HG03097 (cell line): ENCODE results near the gene DEFB131A.
"Not testable (repeated sequence)": the region's sequence is repeated elsewhere in the genome, so short reads cannot be mapped to it uniquely, and the experiment has no call there.

ENCODE experiments used
- ATAC-seq: cut with Tn5 transposase; IDR thresholded peaks from one replicate; pipeline ENCODE4 v1.9.1; 2021; ENCODE audit not compliant: unreplicated experiment, low FRiP score

Gene DEFB131A

GRCh38 chr4:9444114-9444513, at the start of gene DEFB131A:
Gene DEFB131A (plus strand): TSS chr4:9444414. CDS start chr4:9444534, 120 bp downstream.
- ATAC-seq = not testable (repeated sequence)

GRCh38 chr4:9405774-9406173, 38.4 kb upstream of the DEFB131A start:
- ATAC-seq = not testable (repeated sequence)

GRCh38 chr4:9406491-9406890, 37.7 kb upstream of the DEFB131A start:
- not testable (repeated sequence) for ATAC-seq

GRCh38 chr4:9409793-9410192, 34.4 kb upstream of the DEFB131A start:
- ATAC-seq = no peak

- not testable (repeated sequence) for ATAC-seq
Measured at GRCh38 chr4:9421884-9422455, 22.2 kb upstream of the DEFB131A start.

- not testable (repeated sequence) for ATAC-seq
Measured at GRCh38 chr4:9425916-9426315, 18.3 kb upstream of the DEFB131A start.

GRCh38 chr4:9430061-9430460, 14.2 kb upstream of the DEFB131A start:
- not testable (repeated sequence) for ATAC-seq

GRCh38 chr4:9433320-9433719, 10.9 kb upstream of the DEFB131A start:
- not testable (repeated sequence) for ATAC-seq

GRCh38 chr4:9436728-9437127, 7.5 kb upstream of the DEFB131A start:
- ATAC-seq = not testable (repeated sequence)

GRCh38 chr4:9442355-9442754, 1.9 kb upstream of the DEFB131A start:
- ATAC-seq = not testable (repeated sequence)

- not testable (repeated sequence) for ATAC-seq
Measured at GRCh38 chr4:9444681-9445080, 467 bp downstream of the DEFB131A start.

- not testable (repeated sequence) for ATAC-seq
Measured at GRCh38 chr4:9452251-9452650, 8.0 kb downstream of the DEFB131A start.

- ATAC-seq = not testable (repeated sequence)
Measured at GRCh38 chr4:9454284-9454683, 10.1 kb downstream of the DEFB131A start.

- not testable (repeated sequence) for ATAC-seq
Measured at GRCh38 chr4:9455046-9455445, 10.8 kb downstream of the DEFB131A start.

- ATAC-seq = not testable (repeated sequence)
Measured at GRCh38 chr4:9479466-9479865, 35.3 kb downstream of the DEFB131A start.

- not testable (repeated sequence) for ATAC-seq
Measured at GRCh38 chr4:9480066-9480465, 35.9 kb downstream of the DEFB131A start.

GRCh38 chr4:9482871-9483270, 38.7 kb downstream of the DEFB131A start:
- ATAC-seq = not testable (repeated sequence)

- not testable (repeated sequence) for ATAC-seq
Measured at GRCh38 chr4:9483682-9484081, 39.5 kb downstream of the DEFB131A start.

- ATAC-seq = not testable (repeated sequence)
Measured at GRCh38 chr4:9486880-9487279, 42.7 kb downstream of the DEFB131A start.

- ATAC-seq = not testable (repeated sequence)
Measured at GRCh38 chr4:9488796-9489195, 44.6 kb downstream of the DEFB131A start.

GRCh38 chr4:9490496-9490895, 46.3 kb downstream of the DEFB131A start:
- not testable (repeated sequence) for ATAC-seq

- not testable (repeated sequence) for ATAC-seq
Measured at GRCh38 chr4:9490986-9491385, 46.8 kb downstream of the DEFB131A start.
